PC-3 (cell line): ENCODE measurements around the gene COPS8. TPM values are rescaled to one million over a fixed set of nuclear protein-coding genes. Genes with fewer than 3 reads are reported as not detected.

Source experiments
- ATAC-seq: fragments of 200-7000 bp; cut with Tn5 transposase; 2 replicates; pipeline ENCODE4 v1.9.1; 2020; ENCODE audit warnings: mild to moderate bottlenecking, moderate library complexity
- BruUV-seq: library from RNA; stranded (reverse); fragments of 400-500 nt; replicated peaks from 2 replicates; lab custom pipeline; 2021; lab: Mats Ljungman, UMichigan
- CTCF ChIA-PET: fragments of 300-600 bp; sonication (Branson Sonifier 250); formaldehyde crosslinking; loops from one replicate; lab custom pipeline; 2022; ENCODE audit warnings: antibody characterized with exemption; lab: Charles Lee
- POLR2A ChIA-PET: fragments of 300-600 bp; sonication (Branson Sonifier 250); formaldehyde crosslinking; loops from one replicate; lab custom pipeline; 2022; ENCODE audit warnings: antibody characterized with exemption; ENCODE audit not compliant: unreplicated experiment; lab: Charles Lee
- DNase-seq: peaks from one replicate; pipeline ENCODE4 v3.0.0-alpha.2; 2015
- H2AFZ ChIP-seq: fragments of 300-600 bp; sonication (generic); 2 replicates; pipeline ENCODE4 v1.6.0; 2016; ENCODE audit warnings: antibody characterized with exemption, low read length
- H3F3A ChIP-seq: fragments of 300-600 bp; sonication (generic); one replicate; pipeline ENCODE4 v1.6.0; 2017; ENCODE audit warnings: antibody characterized with exemption, low read length, control low read depth, mild to moderate bottlenecking; ENCODE audit not compliant: unreplicated experiment
- H3K27ac ChIP-seq: fragments of 300-600 bp; sonication (generic); 2 replicates; pipeline ENCODE4 v1.5.1; 2016; ENCODE audit warnings: mild to moderate bottlenecking, low read length
- H3K27me3 ChIP-seq: fragments of 300-600 bp; sonication (generic); 2 replicates; pipeline ENCODE4 v1.6.1; 2016; ENCODE audit warnings: low read length, mixed read lengths
- H3K36me3 ChIP-seq: fragments of 300-600 bp; sonication (generic); 2 replicates; pipeline ENCODE4 v1.6.1; 2016; ENCODE audit warnings: low read depth, mixed run types, low read length, mixed read lengths
- H3K4me1 ChIP-seq: fragments of 300-600 bp; sonication (generic); 2 replicates; pipeline ENCODE4 v1.5.1; 2016; ENCODE audit warnings: low read length; ENCODE audit not compliant: insufficient read depth
- H3K4me2 ChIP-seq: fragments of 300-600 bp; sonication (generic); 2 replicates; pipeline ENCODE4 v1.6.0; 2016; ENCODE audit warnings: low read length
- H3K4me3 ChIP-seq: fragments of 300-600 bp; sonication (generic); 2 replicates; pipeline ENCODE4 v1.5.1; 2016; ENCODE audit warnings: mild to moderate bottlenecking, low read length, mixed read lengths
- H3K79me2 ChIP-seq: fragments of 300-600 bp; sonication (generic); 2 replicates; pipeline ENCODE4 v1.6.1; 2017; ENCODE audit warnings: low read length, mixed read lengths
- H3K9ac ChIP-seq: fragments of 300-600 bp; sonication (generic); 2 replicates; pipeline ENCODE4 v1.6.0; 2016; ENCODE audit warnings: mild to moderate bottlenecking, low read length
- H3K9me2 ChIP-seq: fragments of 300-600 bp; sonication (generic); replicated peaks from 2 replicates; pipeline ENCODE4 v1.6.1; 2016; ENCODE audit warnings: mixed run types, low read length, mixed read lengths
- H3K9me3 ChIP-seq: fragments of 300-600 bp; sonication (generic); 2 replicates; pipeline ENCODE4 v1.6.1; 2016; ENCODE audit warnings: low read length, mixed read lengths
- H4K20me1 ChIP-seq: fragments of 300-600 bp; sonication (generic); 2 replicates; pipeline ENCODE4 v1.6.1; 2016; ENCODE audit warnings: low read length, mixed read lengths
- EZH2 ChIP-seq: fragments of 300-600 bp; sonication (generic); IDR thresholded peaks from one replicate; pipeline ENCODE4 v1.6.1; 2017; ENCODE audit warnings: antibody characterized with exemption, mild to moderate bottlenecking, low read length; ENCODE audit not compliant: unreplicated experiment
- EZH2phosphoT487 ChIP-seq: fragments of 300-600 bp; sonication (generic); IDR thresholded peaks from 2 replicates; pipeline ENCODE4 v1.6.1; 2018; ENCODE audit warnings: mild to moderate bottlenecking, antibody characterized with exemption, low read length, borderline replicate concordance
- intact Hi-C: fragments of 100-400 bp; cut with micrococcal nuclease; formaldehyde crosslinking; loops from 2 replicates; pipeline ENCODE4 v1.9.0; 2023
- total RNA-seq: library from RNA; depleted of rRNA; stranded (reverse); fragments of >200 nt; gene quantifications from 2 replicates; pipeline ENCODE4 v1.2.3, GENCODE V29; 2014
- TF ChIP-seq, protein P1 (sequence below): fragments of 300-600 bp; sonication (generic); conservative IDR thresholded peaks from 2 replicates; pipeline ENCODE4 v1.5.1; 2017; ENCODE audit warnings: antibody characterized with exemption, low read depth, mild to moderate bottlenecking, low read length

COPS8 gene
- total RNA-seq, 1 experiment from 2014 or later = 109 TPM

DNA sequence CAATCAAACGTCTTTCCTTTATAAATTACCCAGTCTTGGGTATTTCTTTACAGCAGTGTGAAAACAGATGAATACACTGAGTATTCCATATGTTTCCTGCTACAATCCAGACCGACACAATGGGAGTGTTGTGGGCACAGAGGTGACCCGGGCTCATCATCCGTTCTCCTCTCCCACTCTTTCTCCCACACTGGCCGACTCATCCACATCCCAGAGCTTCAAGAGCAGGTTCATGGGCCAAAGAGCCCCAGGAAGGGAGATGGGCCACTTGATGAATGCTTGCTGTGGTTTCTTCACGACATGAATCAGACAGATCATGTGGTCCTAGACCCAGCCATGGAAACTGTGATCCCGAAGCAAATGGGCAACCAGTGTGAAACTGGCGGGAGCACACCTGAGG lies 4.1 kb upstream of the COPS8 start:
- Histone ChIP-seq H2AFZ (no peak overlapping the region), H3K4me3 (no peak overlapping the region), H3K9me2 (no peaks in the 10 kb centered on the region), H3K27ac (no peak overlapping the region), H3K4me2 (no peak overlapping the region), H3K9ac (no peak overlapping the region), H4K20me1 (no peaks in the 10 kb centered on the region), H3K27me3 (no peaks in the 10 kb centered on the region), H3F3A (no peaks in the 10 kb centered on the region), H3K36me3 (no peaks in the 10 kb centered on the region), H3K9me3 (no peaks in the 10 kb centered on the region), H3K79me2 (peaks cover 9% of the 10 kb centered on the region), H3K4me1 (peaks cover 7% of the 10 kb centered on the region)
- CTCF ChIA-PET = no interaction called here
- DNase-seq = no peak
- POLR2A ChIA-PET = no interaction called here
- TF ChIP-seq EZH2phosphoT487 (no peak), EZH2 (no peak)
- TF ChIP-seq, protein P1, sequence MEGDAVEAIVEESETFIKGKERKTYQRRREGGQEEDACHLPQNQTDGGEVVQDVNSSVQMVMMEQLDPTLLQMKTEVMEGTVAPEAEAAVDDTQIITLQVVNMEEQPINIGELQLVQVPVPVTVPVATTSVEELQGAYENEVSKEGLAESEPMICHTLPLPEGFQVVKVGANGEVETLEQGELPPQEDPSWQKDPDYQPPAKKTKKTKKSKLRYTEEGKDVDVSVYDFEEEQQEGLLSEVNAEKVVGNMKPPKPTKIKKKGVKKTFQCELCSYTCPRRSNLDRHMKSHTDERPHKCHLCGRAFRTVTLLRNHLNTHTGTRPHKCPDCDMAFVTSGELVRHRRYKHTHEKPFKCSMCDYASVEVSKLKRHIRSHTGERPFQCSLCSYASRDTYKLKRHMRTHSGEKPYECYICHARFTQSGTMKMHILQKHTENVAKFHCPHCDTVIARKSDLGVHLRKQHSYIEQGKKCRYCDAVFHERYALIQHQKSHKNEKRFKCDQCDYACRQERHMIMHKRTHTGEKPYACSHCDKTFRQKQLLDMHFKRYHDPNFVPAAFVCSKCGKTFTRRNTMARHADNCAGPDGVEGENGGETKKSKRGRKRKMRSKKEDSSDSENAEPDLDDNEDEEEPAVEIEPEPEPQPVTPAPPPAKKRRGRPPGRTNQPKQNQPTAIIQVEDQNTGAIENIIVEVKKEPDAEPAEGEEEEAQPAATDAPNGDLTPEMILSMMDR = no peak
- ATAC-seq = no peak
- BruUV-seq = no TSS peak
- intact Hi-C loops = no loop called here

DNA sequence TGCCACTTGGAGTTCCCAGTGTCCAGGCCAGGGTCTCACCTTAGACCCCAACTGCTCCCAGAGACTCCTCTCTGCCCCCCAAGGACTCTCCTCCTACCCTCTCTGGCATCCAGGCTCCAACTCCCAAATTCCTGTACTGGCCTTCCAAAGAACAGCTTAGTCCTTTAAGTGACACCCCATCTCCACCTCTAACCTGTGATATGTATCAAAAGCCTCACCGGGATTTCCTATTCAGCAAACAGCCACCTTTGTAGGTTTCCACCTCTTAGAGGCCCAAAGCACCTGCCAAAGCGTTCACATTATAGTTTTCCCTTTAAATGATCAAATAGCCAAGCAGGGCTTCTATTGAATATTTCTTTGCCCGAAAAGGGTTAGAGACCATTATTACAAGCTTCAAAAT lies 2.7 kb upstream of the COPS8 start:
- POLR2A ChIA-PET = no interaction called here
- BruUV-seq = no TSS peak

DNA sequence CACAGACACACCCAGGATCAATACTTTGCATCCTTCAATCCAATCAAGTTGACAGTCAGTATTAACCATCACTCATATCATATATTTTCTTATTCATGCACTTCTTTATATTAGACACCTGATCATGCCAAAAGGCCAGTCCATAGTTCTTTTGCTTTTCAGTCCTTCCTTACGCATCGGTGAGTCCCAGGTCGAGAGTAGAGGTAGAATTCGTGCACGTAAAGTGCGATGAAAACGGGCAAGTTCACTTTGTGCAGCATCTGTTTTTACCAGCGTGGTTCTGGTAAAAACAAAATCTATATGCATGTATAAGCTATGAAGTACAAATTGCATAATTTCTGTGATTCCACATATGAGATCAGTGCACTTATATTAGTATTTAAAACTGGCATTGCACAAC lies 1.2 kb upstream of the COPS8 start:
- no TSS peak for BruUV-seq
- CTCF ChIA-PET = no interaction called here
- Histone ChIP-seq H3K4me2 (peak overlapping the region; percentile 98), H3F3A (no peaks in the 10 kb centered on the region), H2AFZ (peak overlapping the region; percentile 100; the same call in 1 of the 2 replicates), H3K9me2 (no peaks in the 10 kb centered on the region), H3K27ac (no peak overlapping the region), H3K9me3 (no peaks in the 10 kb centered on the region), H3K4me3 (peak overlapping the region; percentile 98), H4K20me1 (peaks cover 6% of the 10 kb centered on the region; the same call in 1 of the 2 replicates), H3K36me3 (peaks cover 6% of the 10 kb centered on the region; the same call in 1 of the 2 replicates), H3K27me3 (no peaks in the 10 kb centered on the region), H3K79me2 (peaks cover 38% of the 10 kb centered on the region), H3K9ac (peak overlapping the region; percentile 93), H3K4me1 (peaks cover 21% of the 10 kb centered on the region)
- intact Hi-C loops = no loop called here
- ATAC-seq (no peak), DNase-seq (no peak)
- POLR2A ChIA-PET = no interaction called here
- TF ChIP-seq EZH2 (no peak), EZH2phosphoT487 (no peak)
- TF ChIP-seq, protein P1 = no peak

More for the DNA sequence above, 2.7 kb upstream of the COPS8 start:
- Histone ChIP-seq H2AFZ (no peak overlapping the region), H3K4me3 (no peak overlapping the region), H3F3A (no peaks in the 10 kb centered on the region), H3K4me2 (no peak overlapping the region), H3K9me2 (no peaks in the 10 kb centered on the region), H3K4me1 (peaks cover 16% of the 10 kb centered on the region), H3K36me3 (no peaks in the 10 kb centered on the region), H3K79me2 (peaks cover 24% of the 10 kb centered on the region), H3K9me3 (no peaks in the 10 kb centered on the region), H3K27ac (no peak overlapping the region), H3K27me3 (no peaks in the 10 kb centered on the region), H3K9ac (no peak overlapping the region), H4K20me1 (no peaks in the 10 kb centered on the region)
- TF ChIP-seq, protein P1 = no peak
- CTCF ChIA-PET = no interaction called here
- intact Hi-C loops = no loop called here
- DNase-seq (no peak), ATAC-seq (no peak)
